Placental pericyte (primary cell): Measurements from ENCODE around the gene LRRC9. TPM values are rescaled to one million over a fixed set of nuclear protein-coding genes. Genes with fewer than 3 reads are reported as not detected.

Experiments
- total RNA-seq: library from RNA; depleted of rRNA; stranded (reverse); fragments of >200 nt; gene quantifications from 2 replicates; pipeline ENCODE4 v1.2.3, GENCODE V29; 2012

The LRRC9 gene
- not detected in 2 replicates for total RNA-seq

DNA sequence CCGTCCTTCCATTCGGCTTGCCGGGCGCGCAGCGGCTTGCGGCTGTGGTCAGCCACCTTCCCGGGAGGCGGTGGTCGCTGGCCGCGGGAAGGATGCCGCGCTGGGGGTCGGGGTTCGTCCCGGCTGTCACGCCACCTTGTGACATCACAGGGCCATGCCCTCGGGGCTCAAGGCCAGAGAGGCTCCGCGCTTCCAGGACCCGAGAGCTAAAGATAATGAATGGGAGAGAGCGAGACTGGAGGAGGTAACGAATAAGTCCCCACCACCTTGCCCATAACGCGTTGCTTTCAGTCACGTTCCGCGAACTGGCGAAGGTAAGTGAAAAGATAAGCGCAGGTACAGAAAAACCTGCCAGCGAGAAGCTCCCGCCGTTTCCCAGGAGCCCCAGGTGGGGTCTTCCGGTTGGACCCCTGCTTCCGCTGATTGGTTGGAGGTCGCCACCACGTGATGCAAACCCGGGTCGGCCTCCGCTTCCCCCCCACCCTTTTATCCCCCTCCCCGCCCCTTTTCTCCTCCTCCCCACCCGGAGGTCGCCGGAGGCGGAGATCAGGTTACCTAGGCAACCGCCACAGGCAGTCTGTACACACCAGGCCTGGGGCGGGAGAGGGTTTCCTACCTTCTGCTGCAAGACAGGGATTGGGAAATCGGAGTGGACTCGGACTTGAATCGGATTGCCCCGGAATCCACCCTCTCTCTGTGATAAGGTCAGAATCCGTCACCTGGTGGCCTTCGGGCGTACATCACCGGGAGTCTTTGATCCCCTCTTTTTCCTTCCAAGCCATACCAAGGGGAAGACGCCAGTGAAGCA, at the start of gene LRRC9:
LRRC9 (plus strand) TSS at position 575 of the 808 bp plus-strand sequence.

DNA sequence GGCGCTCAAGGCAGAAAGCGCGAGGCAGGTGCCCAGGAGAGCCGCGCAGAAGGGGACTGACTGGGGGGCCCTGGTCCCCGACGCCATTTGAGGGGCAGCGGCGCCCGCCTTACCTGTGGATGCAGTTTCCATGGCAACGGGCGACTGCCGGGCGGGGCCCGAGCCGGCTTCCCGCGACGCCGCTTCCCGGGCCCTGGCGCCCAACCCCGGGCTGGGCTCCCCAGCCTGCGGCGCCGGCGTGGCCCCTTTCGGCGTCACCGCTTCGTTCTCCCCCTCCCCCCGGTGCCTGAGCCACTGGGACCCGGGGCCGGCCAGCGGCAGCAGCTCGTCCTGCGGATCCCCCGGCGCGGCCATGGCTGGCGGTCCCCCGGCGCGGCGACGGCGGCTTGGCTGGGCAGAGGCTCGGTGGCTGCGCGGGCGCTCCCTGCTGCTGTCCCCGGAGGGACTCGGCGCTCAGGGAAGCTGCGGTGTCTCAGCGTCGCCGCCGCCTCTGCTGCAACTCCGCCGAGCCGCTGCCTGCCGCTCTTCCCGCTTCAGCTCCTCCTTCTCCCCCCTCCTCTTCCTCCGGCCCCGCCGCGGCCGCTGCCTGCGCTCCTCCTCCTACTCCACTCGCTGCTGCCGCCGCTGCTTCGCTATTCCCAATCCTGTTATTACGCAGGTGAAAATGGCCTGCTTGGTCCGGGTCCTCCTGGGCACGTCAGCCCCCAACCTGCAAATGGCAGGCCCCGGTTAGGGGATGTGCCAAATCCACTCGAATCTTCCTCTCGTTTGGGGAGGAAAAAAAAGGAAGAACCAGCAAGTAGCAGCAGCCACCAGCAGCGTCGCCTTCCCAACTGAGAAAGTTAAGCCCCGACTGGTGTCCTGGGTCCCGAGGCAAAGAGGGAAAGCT, 49.4 kb upstream of the LRRC9 start, which contains the start of gene RTN1:
RTN1 (minus strand) TSS at position 500 of the 889 bp plus-strand sequence; CDS start at position 354, 146 bp downstream.

DNA sequence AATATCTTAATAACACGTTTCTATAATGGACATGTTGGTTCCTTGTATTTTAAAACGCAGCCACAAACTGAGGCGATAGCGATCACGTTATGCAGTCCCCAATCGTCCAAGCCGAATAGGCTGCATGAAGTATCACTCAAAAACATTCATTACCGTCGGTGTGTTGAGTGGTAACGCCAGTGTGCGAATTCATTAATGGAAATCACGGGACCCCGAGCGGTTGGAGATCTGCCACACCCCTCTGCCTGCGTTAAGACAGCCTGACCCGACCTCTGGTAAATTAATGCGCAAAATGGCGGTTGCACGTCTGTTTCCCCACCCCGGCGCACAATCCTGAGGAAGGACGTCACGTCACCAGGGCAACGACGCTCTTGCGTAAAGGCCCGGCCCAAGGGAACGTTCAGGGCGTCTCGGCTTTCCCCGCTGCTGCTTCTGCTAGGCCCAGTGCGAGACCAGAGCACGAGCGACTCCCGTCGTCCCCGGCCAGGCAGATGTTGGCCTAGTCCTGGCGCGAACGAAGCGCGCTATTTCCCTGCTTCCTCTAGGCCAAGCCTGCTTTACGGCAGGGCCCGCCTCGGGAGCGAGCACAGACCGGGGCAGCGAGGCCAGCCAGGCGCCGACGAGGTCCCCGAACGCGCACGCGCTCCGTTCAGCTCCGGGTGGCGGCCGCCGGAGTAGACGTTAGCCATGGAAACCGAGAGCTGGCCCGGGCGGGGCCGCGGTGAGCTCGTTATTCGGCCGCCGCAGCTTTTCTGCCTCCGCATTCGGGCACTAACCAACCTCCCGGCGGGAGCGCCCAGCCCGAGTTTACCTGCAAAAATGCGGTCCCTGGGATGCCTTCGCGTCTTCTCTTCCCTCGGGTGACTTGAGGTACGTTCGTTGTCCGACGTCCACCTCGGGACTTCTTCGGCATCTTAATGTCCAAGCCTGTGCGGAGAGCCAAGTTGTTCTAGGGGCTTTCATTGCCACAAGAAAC, 171.9 kb downstream of the LRRC9 start, which contains the start of gene PCNX4:
PCNX4 (plus strand) TSS at position 374 of the 976 bp plus-strand sequence. CDS start 15,716 bp downstream, outside the sequence.

Other genes starting within 250 kb of the LRRC9 start
- gene RTN1, start 49.4 kb upstream of the LRRC9 start, total RNA-seq = 0.22 and 0.29 TPM in 2 replicates
- 162 and 165 TPM in 2 replicates for gene PCNX4, start 171.8 kb downstream of the LRRC9 start, total RNA-seq
- gene DHRS7, start 245.3 kb downstream of the LRRC9 start, total RNA-seq = 62.1 and 129 TPM in 2 replicates